CD4-positive, alpha-beta T cell treated with Interleukin-4 for 1 hour (primary cell): ENCODE results near the gene TNFAIP1.
"Not testable (repeated sequence)": the region's sequence is repeated elsewhere in the genome, so short reads cannot be mapped to it uniquely, and the experiment has no call there.

Experiments
- DNase-seq, 2 donors: peaks; one replicate each; pipeline ENCODE4 v3.0.0-alpha.2; 2020 to 2022

TNFAIP1 gene

GRCh38 chr17:28335201-28335958, at the start of gene TNFAIP1, which contains the start of gene IFT20:
Gene TNFAIP1 (plus strand): TSS chr17:28335761. CDS start chr17:28339522, 3,761 bp downstream.
Gene IFT20 (minus strand): TSS chr17:28335472. CDS start chr17:28331985, 3,487 bp downstream.
- DNase-seq: peak; percentile 99 to 100

DNA sequence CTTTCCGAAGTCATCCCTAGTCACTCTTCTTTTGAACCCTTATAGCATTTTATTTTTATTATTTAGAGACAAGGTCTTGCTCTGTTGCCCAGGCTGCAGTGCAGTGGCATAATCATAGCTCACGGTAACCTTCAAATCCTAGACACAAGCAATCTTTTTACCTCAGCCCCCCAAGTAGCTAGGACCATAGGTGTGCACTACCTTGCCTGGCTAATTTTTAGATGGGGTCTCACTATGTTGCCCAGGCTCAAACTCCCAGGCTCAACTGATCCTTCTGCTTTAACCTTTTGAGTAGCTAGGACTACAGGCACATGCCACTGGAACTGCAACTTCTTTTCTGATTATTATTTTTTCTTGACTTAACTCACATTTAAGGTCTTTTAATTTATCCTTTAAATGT, 49.6 kb upstream of the TNFAIP1 start:
- no peak for DNase-seq

- no peak for DNase-seq
Observed at GRCh38 chr17:28290703-28291102, 44.9 kb upstream of the TNFAIP1 start.

GRCh38 chr17:28291780-28292330, 43.7 kb upstream of the TNFAIP1 start:
- no peak for DNase-seq

- DNase-seq: not testable (repeated sequence)
Observed at GRCh38 chr17:28292878-28293277, 42.7 kb upstream of the TNFAIP1 start.

GRCh38 chr17:28293994-28294393, 41.6 kb upstream of the TNFAIP1 start:
- peak in 1 of 2 donors; percentile 33 for DNase-seq

DNA sequence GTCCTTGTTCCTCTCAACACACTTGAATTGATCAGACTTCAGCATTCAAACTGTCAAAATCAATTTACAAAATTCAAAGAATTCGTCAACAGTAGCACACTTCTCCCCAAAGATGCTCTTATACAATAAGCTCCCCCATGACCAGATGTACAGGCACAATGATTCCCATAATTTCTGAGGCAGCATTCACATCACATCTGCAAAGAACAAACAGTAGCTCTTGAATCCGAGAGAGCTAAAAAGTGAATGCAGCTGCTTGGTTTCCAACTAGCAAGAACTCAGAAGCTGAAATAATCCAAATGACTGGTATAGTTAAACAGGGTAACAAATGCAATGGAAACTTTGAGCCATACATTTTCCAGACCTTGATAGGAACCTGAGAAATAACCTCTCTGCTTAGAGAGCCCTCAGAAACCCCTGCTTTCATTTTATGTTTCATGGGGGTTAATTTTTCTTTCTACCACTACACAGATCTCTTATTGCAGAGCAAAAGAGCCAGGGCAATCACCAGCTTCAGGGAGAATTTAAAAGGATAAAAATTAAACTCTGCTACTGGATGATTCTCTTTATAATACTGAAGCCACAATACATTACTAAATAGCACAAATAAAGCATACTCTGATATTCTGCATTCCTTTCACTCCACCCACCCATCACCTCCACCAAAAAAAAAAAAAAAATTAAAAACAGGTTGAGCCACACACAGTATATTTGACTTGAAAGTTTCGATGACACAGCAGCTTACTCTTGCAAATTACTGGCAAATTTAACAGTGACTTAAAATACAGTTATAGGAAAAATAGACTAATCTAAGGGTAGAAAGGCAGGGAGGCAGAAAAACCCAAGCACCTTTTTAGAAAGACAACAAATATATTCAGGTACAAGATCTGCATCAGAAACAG, 39.6 kb upstream of the TNFAIP1 start:
- no peak for DNase-seq

DNA sequence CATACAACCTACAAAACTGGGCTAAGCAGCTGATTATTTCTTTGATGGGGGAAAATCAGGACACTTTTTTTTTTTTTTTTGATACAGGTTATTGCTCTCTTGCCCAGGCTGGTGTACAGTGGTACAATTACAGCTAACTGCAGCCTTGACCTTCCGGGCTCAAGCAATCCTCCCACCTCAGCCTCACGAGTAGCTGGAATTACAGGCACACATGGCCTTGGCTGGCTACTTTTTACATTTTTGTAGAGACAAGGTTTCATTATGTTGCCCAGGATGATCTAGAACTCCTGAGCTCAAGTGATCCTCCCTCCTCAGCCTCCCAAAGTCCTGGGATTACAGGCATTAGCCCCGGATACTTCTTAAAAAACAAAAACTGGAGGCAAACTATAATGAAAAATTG, 37.1 kb upstream of the TNFAIP1 start:
- no peak for DNase-seq

DNA sequence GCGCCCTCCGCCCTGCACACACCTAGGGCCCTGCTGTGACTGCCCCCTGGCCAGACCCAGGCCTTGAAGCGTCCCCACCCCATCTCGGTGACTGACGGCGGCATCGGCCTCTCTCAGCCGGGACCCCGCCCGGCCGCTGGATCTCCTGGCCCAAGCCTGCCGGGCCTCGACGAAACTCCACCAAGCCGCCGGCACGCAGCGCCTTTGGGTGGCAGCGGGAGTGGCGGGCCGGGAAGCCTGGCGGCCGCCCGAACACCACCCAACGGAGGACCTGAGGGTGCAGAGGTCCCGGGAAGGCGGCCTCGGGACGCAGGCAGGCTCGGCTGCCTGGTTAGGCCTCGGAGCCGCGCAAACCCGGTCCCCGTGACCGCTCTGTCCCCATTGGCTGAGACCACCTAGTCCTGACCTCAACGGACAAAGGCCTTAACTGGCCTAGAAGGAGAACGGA, 28.6 kb upstream of the TNFAIP1 start:
- DNase-seq: no peak

GRCh38 chr17:28313841-28314240, 21.7 kb upstream of the TNFAIP1 start:
- no peak for DNase-seq

- no peak for DNase-seq
Observed at GRCh38 chr17:28315846-28316705, 19.5 kb upstream of the TNFAIP1 start.

GRCh38 chr17:28317099-28317965, 18.2 kb upstream of the TNFAIP1 start:
- DNase-seq: no peak

DNA sequence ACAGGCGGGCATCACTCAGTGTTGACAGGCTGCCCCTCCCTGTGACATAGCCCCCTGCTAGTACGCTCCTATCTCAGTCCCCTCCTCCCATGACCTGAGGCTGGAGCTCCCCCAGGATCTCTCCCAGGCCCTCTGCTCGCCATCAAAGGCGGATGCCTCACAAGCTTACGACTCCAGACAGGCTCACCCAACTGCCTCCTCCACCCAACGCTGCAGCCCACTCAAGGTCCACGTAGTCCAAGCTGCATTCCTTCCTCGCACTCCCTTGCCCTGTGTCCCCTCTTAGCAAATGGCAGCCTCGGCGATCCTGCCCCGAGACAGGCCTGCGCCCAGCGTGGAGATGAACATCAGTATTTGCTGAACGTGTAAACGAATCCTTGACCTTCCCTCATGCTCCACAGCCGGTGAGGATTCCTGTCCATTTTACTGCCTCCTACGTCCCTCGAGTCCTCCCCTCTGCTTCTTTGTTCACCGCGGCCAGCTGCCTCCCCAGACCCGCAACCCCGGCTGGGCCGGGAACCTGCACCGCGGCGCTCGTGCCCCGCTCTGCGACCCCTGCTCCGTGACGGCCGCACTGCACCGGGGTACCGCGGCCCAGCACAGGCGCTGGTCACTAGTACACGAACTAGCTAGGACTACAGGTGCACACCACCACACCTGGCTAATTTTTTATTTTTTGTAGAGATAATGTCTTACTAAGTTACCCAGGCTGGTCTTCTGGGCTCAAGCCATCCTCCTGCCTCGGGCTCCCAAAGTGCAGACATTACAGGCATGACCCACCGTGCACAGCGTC, 17.4 kb upstream of the TNFAIP1 start:
- no peak for DNase-seq

DNA sequence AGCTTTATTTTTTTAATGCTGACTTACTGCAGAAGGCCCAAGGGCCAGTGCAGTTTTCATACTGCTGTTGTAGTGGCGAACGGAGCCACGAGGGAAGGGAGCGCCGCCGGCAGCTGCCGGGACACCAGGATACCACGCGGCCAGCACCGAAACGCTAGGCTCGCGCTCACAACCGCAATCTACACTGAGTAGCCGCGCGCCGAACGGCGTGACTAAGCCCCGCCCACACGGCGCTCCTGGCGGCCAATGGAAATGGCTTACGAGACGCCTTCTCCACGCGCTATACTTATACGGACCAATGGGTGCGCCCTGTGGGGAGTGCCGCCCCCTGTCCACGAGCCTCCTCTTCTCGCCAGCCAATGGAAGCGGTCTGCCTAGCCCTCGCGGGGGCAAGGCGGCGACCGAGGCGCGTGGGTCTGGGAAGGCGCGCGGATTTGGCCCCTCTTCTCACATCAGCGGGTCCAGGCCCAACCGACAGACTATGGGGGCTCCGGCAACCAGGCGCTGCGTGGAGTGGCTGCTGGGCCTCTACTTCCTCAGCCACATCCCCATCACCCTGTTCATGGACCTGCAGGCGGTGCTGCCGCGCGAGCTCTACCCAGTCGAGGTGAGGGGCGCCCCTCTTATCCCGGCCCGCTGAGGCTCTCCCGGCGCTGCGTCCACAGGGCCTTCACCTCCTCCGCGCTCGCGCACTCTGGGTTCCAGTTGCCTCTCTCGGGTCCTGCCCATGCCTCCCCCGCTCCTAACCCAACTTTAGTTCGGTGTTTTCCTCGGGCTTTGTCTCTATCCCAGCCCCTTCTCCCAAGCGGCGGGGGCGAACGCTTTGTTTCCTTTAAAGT, 16.6 kb upstream of the TNFAIP1 start, which contains the start of gene TMEM97:
TSS of gene TMEM97 (plus strand) at position 442 of the 839 bp plus-strand sequence. CDS start at position 482, 40 bp downstream.
- peak; percentile 95 for DNase-seq

DNA sequence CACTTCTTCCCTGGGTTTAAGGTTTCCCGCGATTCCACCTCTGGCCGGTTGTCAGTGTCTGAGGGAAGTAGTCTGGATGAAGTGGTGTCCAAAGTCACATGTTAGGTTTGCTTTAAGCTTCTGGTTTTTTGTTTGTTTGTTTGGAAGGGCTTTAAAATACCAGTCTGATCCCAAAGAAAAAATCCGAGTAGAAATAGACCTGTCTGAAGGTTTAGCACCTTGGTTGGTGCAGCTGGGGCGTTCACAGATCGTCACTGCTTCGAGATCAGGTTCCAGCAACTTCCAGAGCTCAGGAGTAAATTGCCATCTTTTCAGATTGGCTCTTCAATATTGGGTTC, 16.0 kb upstream of the TNFAIP1 start:
- DNase-seq: no peak

DNA sequence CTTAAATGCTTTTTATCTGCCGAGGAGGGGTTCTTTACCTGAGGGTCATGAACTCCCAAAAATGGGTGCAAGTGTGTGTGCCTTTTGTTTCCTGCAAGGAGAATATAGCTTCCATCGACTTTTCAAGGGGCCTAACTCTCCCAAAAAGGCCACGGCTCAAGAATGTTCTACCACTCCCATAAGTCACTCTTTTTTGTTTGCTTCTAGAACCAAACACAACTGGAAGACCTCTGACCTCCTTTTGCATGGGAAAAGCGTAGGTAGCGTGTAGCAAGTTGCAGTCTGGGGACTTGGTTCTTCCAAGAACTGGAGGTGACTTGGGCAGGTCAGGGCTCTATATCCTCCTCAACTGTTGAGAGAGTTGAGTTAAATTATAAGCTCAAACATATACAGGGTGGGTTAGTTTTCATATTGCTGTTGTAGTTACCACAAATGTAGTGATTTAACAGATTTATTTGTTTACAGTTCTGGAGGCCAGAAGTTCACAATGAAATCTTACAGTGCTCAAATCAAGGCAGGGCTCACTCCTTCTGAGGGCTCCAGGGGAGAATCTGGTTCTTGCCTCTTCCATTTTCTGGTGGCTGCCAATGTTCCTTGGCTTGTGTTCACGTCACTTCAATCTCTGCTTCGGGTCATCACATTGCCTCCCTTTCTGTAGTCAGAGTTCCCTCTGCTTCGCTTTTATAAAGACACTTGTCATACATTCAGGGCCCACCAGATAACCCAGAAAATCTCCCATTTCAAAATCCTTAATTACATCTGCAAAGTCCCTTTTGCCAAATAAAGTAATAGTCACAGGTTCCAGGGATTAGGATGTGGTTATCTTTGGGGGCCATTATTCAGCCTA, 15.1 kb upstream of the TNFAIP1 start:
- no peak for DNase-seq

DNA sequence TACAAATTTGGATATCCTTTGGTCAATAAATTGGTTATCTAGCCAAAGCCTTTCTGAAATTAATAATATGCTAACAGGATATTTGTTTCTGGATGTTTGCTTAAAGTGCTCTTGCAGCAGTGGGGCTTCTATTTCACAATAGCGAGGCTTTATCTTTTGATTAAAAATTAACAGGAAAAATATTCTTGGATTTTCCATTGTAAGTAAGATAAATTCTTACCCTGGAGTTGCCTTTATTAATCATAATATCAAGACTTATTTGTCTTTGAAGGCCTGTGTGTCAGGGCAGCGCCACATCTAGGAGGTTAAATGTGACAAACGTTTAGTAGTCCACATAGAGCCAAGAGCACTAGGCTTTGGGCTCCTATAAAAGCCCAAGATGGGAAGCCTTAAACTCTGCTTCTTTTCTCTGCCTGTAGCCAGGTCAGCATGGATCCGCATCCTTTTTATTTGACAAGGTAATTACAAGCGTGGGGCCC, 11.3 kb upstream of the TNFAIP1 start:
- no peak for DNase-seq

- DNase-seq: no peak
Observed at GRCh38 chr17:28324781-28325180, 10.8 kb upstream of the TNFAIP1 start.
